ENCODE measurements around the gene FMR1NB. TPM values are rescaled to one million over a fixed set of nuclear protein-coding genes. Genes with fewer than 3 reads are reported as not detected.

FMR1NB gene, protein sequence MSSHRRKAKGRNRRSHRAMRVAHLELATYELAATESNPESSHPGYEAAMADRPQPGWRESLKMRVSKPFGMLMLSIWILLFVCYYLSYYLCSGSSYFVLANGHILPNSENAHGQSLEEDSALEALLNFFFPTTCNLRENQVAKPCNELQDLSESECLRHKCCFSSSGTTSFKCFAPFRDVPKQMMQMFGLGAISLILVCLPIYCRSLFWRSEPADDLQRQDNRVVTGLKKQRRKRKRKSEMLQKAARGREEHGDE
- total RNA-seq = not detected
- polyA plus RNA-seq = not detected
- long read RNA-seq, donor 1 = 0 reads
- long read RNA-seq, donor 2 = 0 reads
- long read RNA-seq, donor 3 = 0 reads

GRCh38 chrX:147981038-147981752, at the start of gene FMR1NB:
Gene FMR1NB (plus strand): TSS chrX:147981337. CDS start chrX:147981403, 66 bp downstream.
- no peak for TF ChIP-seq CTCF (IDR thresholded peaks at IDR 0.05)
- no peak for ATAC-seq
- no peak within 1 kb of the TSS for H3K4me3 ChIP-seq
- no peaks in the 10 kb centered on the region for H3K36me3 ChIP-seq
- DNase-seq = no peak
- no peaks in the 10 kb centered on the region for H3K27me3 ChIP-seq
- 92 to 94% methylated on average over 33 to 35 of the region's 35 CpGs for WGBS, 2 donors
- peaks cover 0 to 14% (median 0%) of the 10 kb centered on the region in 11 donors for H3K9me3 ChIP-seq
- H3K4me1 ChIP-seq = no peaks in the 10 kb centered on the region
- H3K27ac ChIP-seq = no peak within 1 kb of the TSS
- intact Hi-C loops (cut with DNase I) = no loop called here

DNA sequence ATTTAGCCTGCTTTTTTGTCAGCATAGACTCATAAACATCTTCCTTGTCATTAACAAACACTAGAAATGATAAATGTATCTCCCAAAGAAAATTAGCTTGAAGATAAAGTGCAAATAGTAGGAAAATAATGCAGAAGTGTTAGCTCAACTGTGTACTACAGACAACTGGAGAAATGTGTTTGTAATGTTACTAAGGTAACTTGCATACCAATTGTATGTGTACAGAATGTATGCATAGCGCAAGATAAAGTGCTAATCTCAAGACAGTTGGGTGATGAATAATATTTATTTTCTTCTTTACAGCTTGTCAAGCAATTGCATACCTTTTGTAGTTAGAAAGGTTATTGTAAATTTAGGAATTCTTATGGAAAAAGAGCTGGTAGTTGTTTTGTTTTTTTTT, 47.3 kb upstream of the FMR1NB start:
- Histone ChIP-seq H3K4me1 (no peaks in the 10 kb centered on the region), H3K27ac (no peak overlapping the region), H3K27me3 (no peaks in the 10 kb centered on the region), H3K4me3 (no peak overlapping the region), H3K36me3 (peaks cover 0 to 100% (median 7%) of the 10 kb centered on the region in 9 donors), H3K9me3 (no peaks in the 10 kb centered on the region)
- TF ChIP-seq CTCF (IDR thresholded peaks at IDR 0.05) = no peak
- intact Hi-C loops (cut with DNase I) = no loop called here
- DNase-seq = no peak
- WGBS, 2 donors = 89 to 100% methylated on average over 1 of the region's 1 CpG
- no peak for ATAC-seq

DNA sequence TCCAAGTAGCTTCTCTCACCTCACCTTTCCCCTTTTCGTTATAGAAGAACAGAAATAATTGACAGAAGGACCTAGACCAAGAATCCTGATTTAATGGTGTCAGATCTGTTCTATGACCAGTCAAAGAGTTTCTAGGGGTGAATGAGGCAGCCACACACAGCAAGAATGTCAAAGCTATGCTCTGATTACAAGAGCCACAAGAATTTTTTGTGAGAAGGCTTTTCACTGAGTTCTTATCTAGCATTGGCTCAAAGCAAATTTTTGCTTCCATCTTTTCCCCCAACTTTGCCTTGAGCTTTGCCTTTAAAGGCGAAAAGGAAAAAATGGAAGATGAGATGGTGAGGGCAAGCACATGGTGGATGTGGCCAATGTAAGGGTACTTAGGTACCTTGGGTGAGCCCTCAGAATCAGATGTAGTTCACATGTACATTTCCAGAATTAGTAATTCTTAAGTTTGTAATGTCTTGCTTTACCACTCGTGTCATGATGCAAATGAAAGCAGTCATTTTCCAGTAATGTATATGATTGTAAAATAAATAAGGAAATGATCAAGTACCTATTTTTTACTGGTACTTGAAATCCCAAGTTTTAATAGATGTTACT, 45.9 kb upstream of the FMR1NB start:
- Histone ChIP-seq H3K4me1 (no peaks in the 10 kb centered on the region), H3K27ac (no peak overlapping the region), H3K9me3 (no peaks in the 10 kb centered on the region), H3K27me3 (no peaks in the 10 kb centered on the region), H3K36me3 (peaks cover 0 to 96% (median 7%) of the 10 kb centered on the region in 9 donors), H3K4me3 (no peak overlapping the region)
- DNase-seq (no peak), ATAC-seq (no peak)
- no peak for TF ChIP-seq CTCF (IDR thresholded peaks at IDR 0.05)
- WGBS, 2 donors = 94 to 95% methylated on average over 3 of the region's 3 CpGs
- intact Hi-C loops (cut with DNase I) = no loop called here

- Histone ChIP-seq H3K4me3 (no peak overlapping the region), H3K9me3 (no peaks in the 10 kb centered on the region), H3K4me1 (no peaks in the 10 kb centered on the region), H3K36me3 (peaks cover 0 to 99% (median 4%) of the 10 kb centered on the region in 9 donors), H3K27ac (no peak overlapping the region), H3K27me3 (no peaks in the 10 kb centered on the region)
- no peak for TF ChIP-seq CTCF (IDR thresholded peaks at IDR 0.05)
- ATAC-seq = no peak
- WGBS, 2 donors = 88 to 96% methylated on average over 5 of the region's 5 CpGs
- no peak for DNase-seq
- intact Hi-C loops (cut with DNase I) = no loop called here
Measured at GRCh38 chrX:147945286-147945685, 35.9 kb upstream of the FMR1NB start.
